ENCODE results near the gene CERK.
"Not testable (repeated sequence)": the region's sequence is repeated elsewhere in the genome, so short reads cannot be mapped to it uniquely, and the experiment has no call there.

Gene CERK

DNA sequence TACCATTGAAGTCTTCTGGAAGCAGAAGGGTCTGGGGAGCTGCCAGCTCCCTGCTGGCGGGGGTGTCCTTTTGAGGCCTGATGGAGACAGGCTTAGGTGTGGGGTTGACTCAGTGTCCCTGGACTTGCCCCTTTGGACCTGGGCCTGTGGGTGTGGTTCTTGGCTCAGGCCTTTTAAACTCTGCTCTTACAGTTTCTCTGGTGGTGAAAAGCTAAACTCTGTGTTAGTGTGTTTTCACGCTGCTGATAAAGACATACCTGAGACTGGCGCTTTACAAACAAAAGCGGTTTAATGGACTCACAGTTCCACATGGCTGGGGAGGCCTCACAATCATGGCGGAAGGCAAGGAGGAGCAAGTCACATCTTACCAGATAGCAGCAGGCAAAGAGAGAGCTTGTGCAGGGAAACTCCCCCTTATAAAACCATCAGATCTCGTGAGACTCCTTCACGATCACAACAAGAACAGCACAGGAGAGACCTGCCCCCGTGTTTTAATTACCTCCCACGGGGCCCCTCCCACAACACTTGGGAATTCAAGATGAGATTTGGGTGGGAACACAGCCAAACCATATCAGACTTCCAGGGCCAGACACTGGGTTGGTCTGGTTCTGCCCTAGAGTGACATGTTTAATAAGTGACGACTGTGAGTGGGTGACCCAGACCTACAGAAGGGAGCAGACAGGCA lies 91.4 kb downstream of the CERK start:
- no peak for DNase-seq (ENCODE audit: low read depth)

GRCh38 chr22:46642840-46643480 lies 95.1 kb downstream of the CERK start:
- DNase-seq (ENCODE audit: low read depth), result not testable (repeated sequence)

DNA sequence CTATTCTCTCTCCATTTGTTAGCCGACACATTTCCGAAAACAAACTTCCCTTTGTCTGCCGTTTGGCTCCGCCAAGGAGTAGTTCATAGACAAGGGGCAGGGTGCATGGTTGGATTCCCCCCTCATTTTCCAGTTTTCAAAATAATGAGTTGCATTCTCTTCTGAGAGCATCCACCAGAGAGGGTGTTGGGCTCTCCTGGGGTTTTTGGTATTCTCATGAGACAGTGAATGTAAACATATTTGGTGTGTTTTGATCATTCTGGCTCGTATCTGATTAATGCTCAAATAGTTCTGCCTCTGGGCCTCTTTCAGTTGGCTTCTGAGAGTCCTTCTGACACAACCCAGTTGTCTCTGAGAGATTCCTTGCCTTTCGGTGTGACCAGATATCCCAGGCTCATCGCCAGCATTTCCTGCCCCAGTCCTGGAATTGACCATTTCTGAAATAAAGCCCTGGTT lies 96.2 kb downstream of the CERK start:
- no peak for DNase-seq (ENCODE audit: low read depth)

DNA sequence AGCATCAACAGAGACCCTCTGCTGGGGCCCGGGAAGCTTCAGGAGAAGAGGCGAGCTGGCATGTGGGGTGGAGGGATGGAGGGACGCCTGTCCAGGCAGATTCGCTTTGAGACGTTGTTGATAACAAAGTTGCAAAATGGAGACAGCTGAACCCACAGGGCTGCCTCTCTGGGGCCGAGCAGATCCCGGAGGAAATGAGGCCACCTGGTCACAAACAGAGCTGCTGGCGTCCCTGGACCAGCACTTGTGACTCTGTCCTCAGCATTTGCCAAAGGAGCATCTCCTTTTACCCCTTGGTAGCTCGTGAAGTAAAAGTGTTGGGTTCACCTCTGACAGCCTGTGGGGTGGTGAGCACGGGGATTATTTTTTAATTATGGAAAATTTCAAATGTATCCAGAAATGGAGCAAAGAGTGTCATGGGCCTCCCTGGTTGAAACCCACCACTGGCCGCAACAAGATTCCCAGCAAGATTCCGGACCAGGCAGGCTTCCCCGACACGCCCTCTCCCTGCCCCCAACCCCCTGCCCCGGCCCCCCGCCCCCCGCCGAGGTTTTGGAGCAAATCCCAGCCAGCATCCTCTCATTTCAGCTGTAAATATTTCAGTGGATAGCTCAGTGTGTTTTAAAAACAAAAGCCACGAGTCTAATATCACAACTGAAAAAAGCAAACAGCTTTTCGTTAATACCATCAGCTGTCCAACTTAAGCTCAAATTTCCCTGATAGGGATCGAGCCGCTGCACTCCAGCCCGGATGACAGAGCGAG lies 97.6 kb downstream of the CERK start:
- DNase-seq (ENCODE audit: low read depth), result no peak

GRCh38 chr22:46639843-46640242 lies 98.2 kb downstream of the CERK start:
- DNase-seq (ENCODE audit: low read depth), result no peak

DNA sequence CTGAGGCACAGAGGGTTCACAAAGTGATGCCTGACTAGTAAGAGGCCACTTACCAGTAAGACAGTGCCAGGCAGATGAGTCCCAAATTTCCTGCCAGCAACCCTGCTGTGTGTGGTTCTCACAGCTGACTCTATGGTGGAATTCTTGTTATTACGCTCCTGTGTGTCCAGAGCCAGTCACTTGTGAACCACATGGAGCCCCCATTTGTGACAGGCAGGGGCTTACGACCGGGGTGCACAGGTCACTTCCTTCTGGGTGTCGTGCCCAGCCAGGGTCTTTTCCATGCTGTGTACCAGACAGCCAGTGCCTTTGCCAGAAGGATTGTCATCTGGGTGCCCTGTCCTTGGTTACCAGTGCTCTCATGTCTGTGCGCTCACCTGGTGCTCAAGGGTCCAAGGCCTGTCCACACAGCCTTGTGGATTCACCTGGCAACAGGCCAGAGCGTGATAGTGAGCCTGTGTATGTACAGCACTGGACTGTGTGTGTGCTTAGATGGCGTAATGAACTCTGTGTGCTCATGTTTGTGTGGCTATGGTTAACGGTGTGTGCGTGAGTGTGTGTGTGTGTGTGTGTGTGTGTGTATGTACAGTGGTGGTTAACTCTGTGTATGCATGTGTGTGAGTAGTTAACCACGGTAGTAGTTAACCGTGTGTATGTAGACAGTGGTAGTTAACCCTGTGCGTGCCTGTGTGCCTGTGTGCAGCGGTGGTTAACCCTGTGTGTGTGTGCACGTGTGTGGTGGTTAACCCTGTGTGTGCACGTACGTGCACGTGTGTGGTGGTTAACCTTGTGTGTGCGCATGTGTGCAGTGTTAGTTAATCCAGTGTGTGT lies 99.2 kb downstream of the CERK start:
- no peak for DNase-seq (ENCODE audit: low read depth)

DNA sequence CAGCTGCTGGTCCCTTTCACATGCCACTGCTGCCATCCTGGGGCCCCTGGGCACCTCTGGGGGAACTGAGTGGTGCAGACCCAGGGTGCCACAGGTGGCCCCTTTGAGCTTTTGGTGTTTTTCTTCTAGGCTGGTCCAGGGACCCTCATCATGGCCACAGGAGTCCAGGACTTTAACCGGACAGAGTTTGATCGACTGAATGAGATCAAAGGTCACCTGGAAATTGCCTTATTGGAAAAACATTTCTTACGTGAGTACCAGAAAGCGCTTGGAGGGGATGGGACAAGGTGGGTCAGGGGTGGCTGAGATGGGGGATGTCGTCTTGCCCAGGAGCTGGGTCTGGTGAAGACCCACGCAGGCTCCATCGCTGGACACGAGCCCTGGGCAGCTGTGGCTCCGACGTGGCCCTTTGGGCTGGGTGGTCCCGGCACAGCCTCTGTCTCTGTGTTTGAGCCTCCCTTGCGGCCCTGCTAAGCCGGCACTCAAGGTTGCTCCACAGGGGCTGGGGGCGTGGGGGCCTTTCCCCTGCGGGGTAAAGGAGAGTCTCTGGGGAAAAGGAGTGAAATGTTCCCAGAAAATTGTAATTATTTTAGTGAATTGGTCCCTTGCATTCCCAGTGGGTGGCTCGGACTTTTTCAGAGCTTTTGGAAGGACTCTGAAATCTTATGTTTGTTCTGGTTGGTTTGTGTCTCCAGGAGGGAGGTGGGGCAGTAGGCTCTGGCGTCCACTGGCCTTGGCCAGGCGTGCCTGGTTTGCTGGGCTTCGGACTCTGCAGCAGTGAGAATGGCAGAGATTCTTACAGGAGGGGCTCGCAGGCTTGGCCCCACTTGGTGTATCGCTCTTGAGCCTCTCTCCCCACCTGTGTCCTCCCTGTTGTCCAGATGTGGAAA lies 100.1 kb downstream of the CERK start:
- DNase-seq (ENCODE audit: low read depth), result no peak

GRCh38 chr22:46636221-46637002 lies 101.6 kb downstream of the CERK start:
- no peak for DNase-seq (ENCODE audit: low read depth)

- DNase-seq (ENCODE audit: low read depth), result no peak
Observed at GRCh38 chr22:46635756-46636155, 102.3 kb downstream of the CERK start.

- DNase-seq (ENCODE audit: low read depth), result not testable (repeated sequence)
Observed at GRCh38 chr22:46634973-46635685, 102.9 kb downstream of the CERK start.
